ENCODE data around the gene MCEMP1.
"Not testable (repeated sequence)": the region's sequence is repeated elsewhere in the genome, so short reads cannot be mapped to it uniquely, and the experiment has no call there.

Gene MCEMP1

DNA sequence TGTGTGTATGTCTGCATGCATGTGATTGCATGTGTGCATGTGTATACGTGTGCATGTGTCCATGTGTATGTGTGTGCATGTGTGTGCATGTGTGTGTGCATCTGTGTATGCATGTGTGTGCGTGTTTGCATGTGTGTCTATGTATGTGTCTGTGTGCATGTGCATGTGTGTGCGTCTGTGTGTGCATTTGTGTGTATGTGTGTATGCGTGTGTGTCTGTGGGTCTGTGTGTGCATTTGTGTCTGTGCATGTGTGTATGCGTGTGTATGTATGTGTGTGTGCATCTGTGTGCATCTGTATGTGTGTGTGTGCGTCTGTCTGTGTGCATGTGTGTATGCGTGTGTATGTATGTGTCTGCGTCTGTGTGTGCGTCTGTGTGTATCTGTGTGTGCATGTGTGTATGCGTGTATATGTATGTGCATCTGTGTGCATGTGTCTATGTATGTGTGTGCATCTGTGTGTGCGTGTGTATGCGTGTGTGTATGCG lies 37.0 kb upstream of the MCEMP1 start:
- H3K4me3 ChIP-seq (ENCODE audit: control insufficient read depth, low read depth, low read length): no peak overlapping the region
- TF ChIP-seq, protein P1, sequence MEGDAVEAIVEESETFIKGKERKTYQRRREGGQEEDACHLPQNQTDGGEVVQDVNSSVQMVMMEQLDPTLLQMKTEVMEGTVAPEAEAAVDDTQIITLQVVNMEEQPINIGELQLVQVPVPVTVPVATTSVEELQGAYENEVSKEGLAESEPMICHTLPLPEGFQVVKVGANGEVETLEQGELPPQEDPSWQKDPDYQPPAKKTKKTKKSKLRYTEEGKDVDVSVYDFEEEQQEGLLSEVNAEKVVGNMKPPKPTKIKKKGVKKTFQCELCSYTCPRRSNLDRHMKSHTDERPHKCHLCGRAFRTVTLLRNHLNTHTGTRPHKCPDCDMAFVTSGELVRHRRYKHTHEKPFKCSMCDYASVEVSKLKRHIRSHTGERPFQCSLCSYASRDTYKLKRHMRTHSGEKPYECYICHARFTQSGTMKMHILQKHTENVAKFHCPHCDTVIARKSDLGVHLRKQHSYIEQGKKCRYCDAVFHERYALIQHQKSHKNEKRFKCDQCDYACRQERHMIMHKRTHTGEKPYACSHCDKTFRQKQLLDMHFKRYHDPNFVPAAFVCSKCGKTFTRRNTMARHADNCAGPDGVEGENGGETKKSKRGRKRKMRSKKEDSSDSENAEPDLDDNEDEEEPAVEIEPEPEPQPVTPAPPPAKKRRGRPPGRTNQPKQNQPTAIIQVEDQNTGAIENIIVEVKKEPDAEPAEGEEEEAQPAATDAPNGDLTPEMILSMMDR (IDR thresholded peaks at IDR 0.05; ENCODE audit: control insufficient read depth, insufficient read depth, low read depth, low read length, missing control alignments): no peak
- no peak for DNase-seq (ENCODE audit: low read depth)

DNA sequence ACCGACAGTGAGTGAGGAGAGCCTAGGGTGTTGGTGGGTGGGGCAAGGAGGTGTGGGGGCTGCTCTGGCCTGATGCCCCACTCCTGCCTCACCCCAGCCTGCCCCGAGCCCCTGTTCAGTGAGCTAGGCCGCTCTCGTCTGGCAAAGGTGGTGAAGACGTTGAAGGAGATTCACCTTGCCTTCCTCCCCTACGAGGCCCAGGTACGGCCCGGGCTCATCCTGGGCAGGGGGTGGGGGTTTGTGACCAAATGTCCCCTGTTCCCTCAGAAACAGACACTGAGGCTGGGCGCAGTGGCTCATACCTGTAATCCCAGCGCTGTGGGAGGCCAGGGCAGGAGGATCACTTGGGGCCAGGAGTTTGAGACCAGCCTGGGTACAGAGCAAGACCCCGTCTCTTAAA lies 36.1 kb upstream of the MCEMP1 start:
- DNase-seq (ENCODE audit: low read depth): no peak
- no peak overlapping the region for H3K4me3 ChIP-seq (ENCODE audit: control insufficient read depth, low read depth, low read length)
- TF ChIP-seq, protein P1 (IDR thresholded peaks at IDR 0.05; ENCODE audit: control insufficient read depth, insufficient read depth, low read depth, low read length, missing control alignments): no peak

- no peak overlapping the region for H3K4me3 ChIP-seq (ENCODE audit: control insufficient read depth, low read depth, low read length)
- TF ChIP-seq, protein P1 (IDR thresholded peaks at IDR 0.05; ENCODE audit: control insufficient read depth, insufficient read depth, low read depth, low read length, missing control alignments): no peak
- DNase-seq (ENCODE audit: low read depth): no peak
Measured at GRCh38 chr19:7641290-7642276, 35.3 kb upstream of the MCEMP1 start.

GRCh38 chr19:7642295-7643030 lies 34.4 kb upstream of the MCEMP1 start:
- H3K4me3 ChIP-seq (ENCODE audit: control insufficient read depth, low read depth, low read length): no peak overlapping the region
- DNase-seq (ENCODE audit: low read depth): no peak
- TF ChIP-seq, protein P1 (IDR thresholded peaks at IDR 0.05; ENCODE audit: control insufficient read depth, insufficient read depth, low read depth, low read length, missing control alignments): no peak

GRCh38 chr19:7643031-7643415 lies 33.9 kb upstream of the MCEMP1 start:
- TF ChIP-seq, protein P1 (IDR thresholded peaks at IDR 0.05; ENCODE audit: control insufficient read depth, insufficient read depth, low read depth, low read length, missing control alignments): no peak
- H3K4me3 ChIP-seq (ENCODE audit: control insufficient read depth, low read depth, low read length): no peak overlapping the region
- DNase-seq (ENCODE audit: low read depth): no peak

DNA sequence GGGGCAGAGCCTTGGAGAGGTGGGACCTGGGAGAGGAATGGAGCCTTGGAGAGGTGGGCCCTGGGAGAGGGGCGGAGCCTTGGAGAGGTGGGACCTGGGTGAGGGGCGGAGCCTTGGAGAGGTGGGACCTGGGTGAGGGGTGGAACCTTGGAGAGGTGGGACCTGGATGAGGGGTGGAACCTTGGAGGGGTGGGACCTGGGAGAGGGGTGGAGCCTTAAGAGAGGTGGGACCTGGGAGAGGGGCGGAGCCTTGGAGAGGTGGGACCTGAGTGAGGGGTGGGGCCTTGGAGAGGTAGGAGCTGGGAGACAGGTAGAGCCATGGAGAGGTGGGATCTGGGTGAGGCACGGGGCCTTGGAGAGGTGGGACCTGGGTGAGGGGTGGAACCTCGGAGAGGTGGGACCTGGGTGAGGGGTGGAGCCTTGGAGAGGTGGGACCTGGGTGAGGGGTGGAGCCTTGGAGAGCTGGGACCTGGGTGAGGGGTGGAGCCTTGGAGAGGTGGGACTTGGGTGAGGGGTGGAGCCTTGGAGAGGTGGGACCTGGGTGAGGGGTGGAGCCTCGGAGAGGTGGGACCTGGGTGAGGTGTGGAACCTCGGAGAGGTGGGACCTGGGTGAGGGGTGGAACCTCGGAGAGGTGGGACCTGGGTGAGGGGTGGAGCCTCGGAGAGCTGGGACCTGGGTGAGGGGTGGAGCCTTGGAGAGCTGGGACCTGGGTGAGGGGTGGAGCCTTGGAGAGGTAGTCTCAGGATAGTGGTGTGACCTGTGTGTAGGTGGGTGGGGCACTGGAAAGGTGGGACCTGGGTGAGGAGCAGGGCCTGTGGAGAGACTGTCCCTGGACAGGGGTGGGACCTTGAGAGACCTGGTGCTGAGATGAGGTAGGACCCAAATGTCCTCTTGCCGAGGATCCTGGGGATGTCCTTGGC lies 33.0 kb upstream of the MCEMP1 start:
- DNase-seq (ENCODE audit: low read depth); H3K4me3 ChIP-seq (ENCODE audit: control insufficient read depth, low read depth, low read length): not testable (repeated sequence)
